Parathyroid adenoma (tissue), 2 donors: Measurements from ENCODE around the gene EIF3B.
"Not testable (repeated sequence)": the region's sequence is repeated elsewhere in the genome, so short reads cannot be mapped to it uniquely, and the experiment has no call there.

Experiments
- H2AFZ ChIP-seq: fragments of 300-600 bp; sonication (generic); one replicate; pipeline ENCODE4 v1.7.0; 2017; ENCODE audit warnings: antibody characterized with exemption, mild to moderate bottlenecking
- H3K27ac ChIP-seq: fragments of 300-600 bp; sonication (generic); one replicate; pipeline ENCODE4 v1.7.0; 2017
- H3K27me3 ChIP-seq: fragments of 300-600 bp; sonication (generic); one replicate; pipeline ENCODE4 v1.7.0; 2017; ENCODE audit warnings: low read length; ENCODE audit not compliant: control insufficient read depth, insufficient read depth
- H3K36me3 ChIP-seq: fragments of 300-600 bp; sonication (generic); one replicate; pipeline ENCODE4 v1.7.0; 2017; ENCODE audit warnings: low read length; ENCODE audit not compliant: control insufficient read depth, insufficient read depth
- H3K4me1 ChIP-seq: fragments of 300-600 bp; sonication (generic); one replicate; pipeline ENCODE4 v1.7.0; 2017; ENCODE audit warnings: control low read depth
- H3K4me2 ChIP-seq: fragments of 300-600 bp; sonication (generic); one replicate; pipeline ENCODE4 v1.7.0; 2017; ENCODE audit warnings: low read length
- H3K4me3 ChIP-seq: fragments of 300-600 bp; sonication (generic); one replicate; pipeline ENCODE4 v1.7.0; 2017; ENCODE audit warnings: low read depth, low read length
- H3K79me2 ChIP-seq: fragments of 300-600 bp; sonication (generic); one replicate; pipeline ENCODE4 v1.7.0; 2017; ENCODE audit warnings: control low read depth
- H3K9ac ChIP-seq: fragments of 300-600 bp; sonication (generic); one replicate; pipeline ENCODE4 v1.7.0; 2017; ENCODE audit warnings: mild to moderate bottlenecking
- H3K9me3 ChIP-seq: fragments of 300-600 bp; sonication (generic); one replicate; pipeline ENCODE4 v1.7.0; 2017; ENCODE audit warnings: low read length; ENCODE audit not compliant: control insufficient read depth
- CTCF ChIP-seq: fragments of 300-600 bp; sonication (generic); IDR thresholded peaks from one replicate; pipeline ENCODE4 v1.7.0; 2017; ENCODE audit warnings: antibody characterized with exemption, mild to moderate bottlenecking
- donor health status: primary hyperparathyroidism.

The EIF3B gene

GRCh38 chr7:2383543-2384274 lies 29.1 kb downstream of the EIF3B start:
- H3K36me3 ChIP-seq = no peaks in the 10 kb centered on the region
- no peak overlapping the region for H2AFZ ChIP-seq
- H3K27me3 ChIP-seq = no peaks in the 10 kb centered on the region
- no peak overlapping the region for H3K4me3 ChIP-seq
- H3K9ac ChIP-seq = no peak overlapping the region
- H3K4me1 ChIP-seq = no peaks in the 10 kb centered on the region
- TF ChIP-seq CTCF = no peak
- H3K27ac ChIP-seq = no peak overlapping the region
- H3K4me2 ChIP-seq = no peak overlapping the region
- no peaks in the 10 kb centered on the region for H3K9me3 ChIP-seq
- H3K79me2 ChIP-seq = no peaks in the 10 kb centered on the region

- H3K9ac ChIP-seq = no peak overlapping the region
- H3K27ac ChIP-seq = no peak overlapping the region
- no peaks in the 10 kb centered on the region for H3K9me3 ChIP-seq
- H3K36me3 ChIP-seq = no peaks in the 10 kb centered on the region
- H2AFZ ChIP-seq = no peak overlapping the region
- H3K4me3 ChIP-seq = no peak overlapping the region
- no peaks in the 10 kb centered on the region for H3K27me3 ChIP-seq
- no peak for TF ChIP-seq CTCF
- H3K4me1 ChIP-seq = no peaks in the 10 kb centered on the region
- H3K79me2 ChIP-seq = no peaks in the 10 kb centered on the region
- no peak overlapping the region for H3K4me2 ChIP-seq
These were observed 30.0 kb downstream of the EIF3B start for GRCh38 chr7:2384354-2385243.

- H3K9ac ChIP-seq, H3K79me2 ChIP-seq, H3K27me3 ChIP-seq, H3K4me1 ChIP-seq, H3K27ac ChIP-seq, H3K4me2 ChIP-seq, H2AFZ ChIP-seq, H3K9me3 ChIP-seq, H3K36me3 ChIP-seq, H3K4me3 ChIP-seq: not testable (repeated sequence)
These were observed 31.5 kb downstream of the EIF3B start for GRCh38 chr7:2386122-2386521.

- Histone ChIP-seq H3K36me3 (no peaks in the 10 kb centered on the region), H3K9ac (no peak overlapping the region), H3K79me2 (no peaks in the 10 kb centered on the region), H3K4me3 (no peak overlapping the region), H3K4me1 (no peaks in the 10 kb centered on the region), H2AFZ (no peak overlapping the region), H3K4me2 (no peak overlapping the region), H3K9me3 (no peaks in the 10 kb centered on the region), H3K27ac (no peak overlapping the region), H3K27me3 (no peaks in the 10 kb centered on the region)
- TF ChIP-seq CTCF = no peak
These were observed 32.5 kb downstream of the EIF3B start for GRCh38 chr7:2386964-2387669.
